CD8-positive, alpha-beta memory T cell (primary cell): Measurements from ENCODE around the gene CACNA1B. TPM values are rescaled to one million over a fixed set of nuclear protein-coding genes. Genes with fewer than 3 reads are reported as not detected.

Experiments
- CTCF ChIA-PET: fragments of 350-600 bp; sonication (Branson Sonifier 250); formaldehyde crosslinking; loops from one replicate; lab custom pipeline; 2021; ENCODE audit warnings: antibody characterized with exemption; lab: Charles Lee
- POLR2A ChIA-PET: fragments of 350-600 bp; sonication (Branson Sonifier 250); formaldehyde crosslinking; loops from one replicate; lab custom pipeline; 2021; ENCODE audit warnings: antibody characterized with exemption; lab: Charles Lee
- DNase-seq, 5 donors: peaks; one replicate each; pipeline versions ENCODE4 v3.0.0 to v3.0.0-alpha.2; 2020 to 2022; ENCODE audit warnings: mixed read lengths in 1 of 5
- H3K27ac ChIP-seq: one replicate; pipeline ENCODE4 v1.7.0; 2013; ENCODE audit warnings: low read depth, mild to moderate bottlenecking, low read length, moderate library complexity
- H3K27me3 ChIP-seq: 2 replicates; pipeline ENCODE4 v1.7.0; 2013; ENCODE audit warnings: low read length, mild to moderate bottlenecking; ENCODE audit not compliant: insufficient read depth, poor library complexity, severe bottlenecking
- H3K36me3 ChIP-seq: 2 replicates; pipeline ENCODE4 v1.7.0; 2013; ENCODE audit warnings: mild to moderate bottlenecking, low read length, moderate library complexity; ENCODE audit not compliant: insufficient read depth
- H3K4me1 ChIP-seq: 2 replicates; pipeline ENCODE4 v1.7.0; 2013; ENCODE audit warnings: mild to moderate bottlenecking, low read length, moderate library complexity; ENCODE audit not compliant: insufficient read depth
- H3K4me3 ChIP-seq: 2 replicates; pipeline ENCODE4 v1.7.0; 2013; ENCODE audit warnings: mild to moderate bottlenecking, low read length
- H3K9me3 ChIP-seq: 2 replicates; pipeline ENCODE4 v1.7.0; 2013; ENCODE audit warnings: mild to moderate bottlenecking, low read length
- H3K27ac Mint-ChIP-seq, 8 donors: one replicate each; pipeline ENCODE4 v1.8.0; 2020 to 2021; ENCODE audit warnings: mixed read lengths in 8 of 8, mild to moderate bottlenecking in 6 of 8, inconsistent platforms in 3 of 8, moderate library complexity in 3 of 8
- H3K27me3 Mint-ChIP-seq, 2 donors: one replicate each; pipeline ENCODE4 v1.8.0; 2020 to 2021; ENCODE audit warnings: mixed read lengths in 2 of 2, mild to moderate bottlenecking in 1 of 2, moderate library complexity in 1 of 2
- H3K36me3 Mint-ChIP-seq, 3 donors: one replicate each; pipeline ENCODE4 v1.8.0; 2020 to 2021; ENCODE audit warnings: mixed read lengths in 3 of 3, inconsistent platforms in 1 of 3, mild to moderate bottlenecking in 1 of 3
- H3K4me1 Mint-ChIP-seq, 3 donors: one replicate each; pipeline ENCODE4 v1.8.0; 2020 to 2021; ENCODE audit warnings: mixed read lengths in 3 of 3, inconsistent platforms in 1 of 3, mild to moderate bottlenecking in 1 of 3
- H3K4me3 Mint-ChIP-seq, 7 donors: one replicate each; pipeline ENCODE4 v1.8.0; 2020 to 2021; ENCODE audit warnings: mixed read lengths in 7 of 7, mild to moderate bottlenecking in 6 of 7, moderate library complexity in 4 of 7, inconsistent platforms in 2 of 7
- H3K9me3 Mint-ChIP-seq, 5 donors: one replicate each; pipeline ENCODE4 v1.8.0; 2020 to 2022; ENCODE audit warnings: mixed read lengths in 5 of 5, mild to moderate bottlenecking in 3 of 5, moderate library complexity in 2 of 5, inconsistent platforms in 1 of 5
- polyA plus RNA-seq: library from polyadenylated mRNA; unstranded; fragments of 300-500 nt; fragmentation: Illumina TruSeq; gene quantifications from one replicate; pipeline ENCODE4 v1.2.3, GENCODE V29; 2021
- total RNA-seq, 2 experiments: library from RNA; stranded (reverse); gene quantifications; one replicate each; pipeline ENCODE4 v1.2.3, GENCODE V29; 2021

Gene CACNA1B
- total and polyA plus RNA-seq, 3 experiments from 2014 or later = not detected

- CTCF ChIA-PET = no interaction called here
- no peak overlapping the region for H3K27ac ChIP-seq
- Mint-ChIP-seq H3K27me3 (peaks cover 4% of the 10 kb centered on the region in 2 donors), H3K4me3 (no peak overlapping the region), H3K36me3 (no peaks in the 10 kb centered on the region), H3K27ac (no peak overlapping the region), H3K9me3 (no peaks in the 10 kb centered on the region), H3K4me1 (no peaks in the 10 kb centered on the region)
- no peaks in the 10 kb centered on the region for H3K9me3 ChIP-seq
- no peaks in the 10 kb centered on the region for H3K36me3 ChIP-seq
- no peaks in the 10 kb centered on the region for H3K4me1 ChIP-seq
- POLR2A ChIA-PET = no interaction called here
- no peak overlapping the region for H3K4me3 ChIP-seq
- DNase-seq = no peak
- H3K27me3 ChIP-seq = no peaks in the 10 kb centered on the region
Measured at GRCh38 chr9:138007566-138007917, 130.0 kb downstream of the CACNA1B start.

- CTCF ChIA-PET = no interaction called here
- DNase-seq = no peak
- Mint-ChIP-seq H3K4me1 (no peaks in the 10 kb centered on the region), H3K4me3 (no peak overlapping the region), H3K9me3 (no peaks in the 10 kb centered on the region), H3K36me3 (no peaks in the 10 kb centered on the region), H3K27me3 (peaks cover 3 to 4% of the 10 kb centered on the region in 2 donors), H3K27ac (no peak overlapping the region)
- Histone ChIP-seq H3K9me3 (no peaks in the 10 kb centered on the region), H3K27me3 (no peaks in the 10 kb centered on the region), H3K27ac (no peak overlapping the region), H3K36me3 (no peaks in the 10 kb centered on the region), H3K4me3 (no peak overlapping the region), H3K4me1 (no peaks in the 10 kb centered on the region)
- POLR2A ChIA-PET = no interaction called here
Measured at GRCh38 chr9:138007918-138008841, 130.6 kb downstream of the CACNA1B start.

GRCh38 chr9:138009016-138009802 is 131.6 kb downstream of the CACNA1B start:
- Histone ChIP-seq H3K27ac (no peak overlapping the region), H3K4me1 (no peaks in the 10 kb centered on the region), H3K4me3 (no peak overlapping the region), H3K9me3 (no peaks in the 10 kb centered on the region), H3K36me3 (no peaks in the 10 kb centered on the region), H3K27me3 (no peaks in the 10 kb centered on the region)
- DNase-seq = no peak
- ChIA-PET POLR2A (no interaction called here), CTCF (no interaction called here)
- no peak overlapping the region for H3K27ac Mint-ChIP-seq
- H3K27me3 Mint-ChIP-seq = no peaks in the 10 kb centered on the region
- no peaks in the 10 kb centered on the region for H3K9me3 Mint-ChIP-seq
- no peak overlapping the region for H3K4me3 Mint-ChIP-seq
- H3K4me1 Mint-ChIP-seq = no peaks in the 10 kb centered on the region
- H3K36me3 Mint-ChIP-seq = no peaks in the 10 kb centered on the region

GRCh38 chr9:138009803-138010690 is 132.5 kb downstream of the CACNA1B start:
- H3K27ac Mint-ChIP-seq = no peak overlapping the region
- Histone ChIP-seq H3K4me1 (no peaks in the 10 kb centered on the region), H3K4me3 (no peak overlapping the region), H3K36me3 (no peaks in the 10 kb centered on the region), H3K27me3 (no peaks in the 10 kb centered on the region), H3K9me3 (no peaks in the 10 kb centered on the region), H3K27ac (no peak overlapping the region)
- no peaks in the 10 kb centered on the region for H3K4me1 Mint-ChIP-seq
- POLR2A ChIA-PET = no interaction called here
- CTCF ChIA-PET = no interaction called here
- no peak for DNase-seq
- no peaks in the 10 kb centered on the region for H3K36me3 Mint-ChIP-seq
- H3K4me3 Mint-ChIP-seq = no peak overlapping the region
- H3K27me3 Mint-ChIP-seq = peaks cover 0 to 2% of the 10 kb centered on the region in 2 donors
- no peaks in the 10 kb centered on the region for H3K9me3 Mint-ChIP-seq

- ChIA-PET POLR2A (no interaction called here), CTCF (no interaction called here)
- no peaks in the 10 kb centered on the region for H3K36me3 ChIP-seq
- Mint-ChIP-seq H3K4me3 (no peak overlapping the region), H3K9me3 (no peaks in the 10 kb centered on the region), H3K4me1 (no peaks in the 10 kb centered on the region), H3K36me3 (no peaks in the 10 kb centered on the region), H3K27me3 (peaks cover 0 to 2% of the 10 kb centered on the region in 2 donors), H3K27ac (no peak overlapping the region)
- H3K4me1 ChIP-seq = no peaks in the 10 kb centered on the region
- H3K9me3 ChIP-seq = no peaks in the 10 kb centered on the region
- H3K27me3 ChIP-seq = no peaks in the 10 kb centered on the region
- H3K27ac ChIP-seq = no peak overlapping the region
- H3K4me3 ChIP-seq = no peak overlapping the region
- DNase-seq = no peak
Measured at GRCh38 chr9:138010861-138011260, 133.3 kb downstream of the CACNA1B start.

GRCh38 chr9:138011951-138012500 is 134.4 kb downstream of the CACNA1B start:
- H3K4me3 Mint-ChIP-seq = no peak overlapping the region
- no peaks in the 10 kb centered on the region for H3K9me3 ChIP-seq
- H3K27ac ChIP-seq = no peak overlapping the region
- H3K27me3 Mint-ChIP-seq = peaks cover 2% of the 10 kb centered on the region in 2 donors
- peak overlapping the region in 1 of 8 donors; percentile 81 for H3K27ac Mint-ChIP-seq
- no peak overlapping the region for H3K4me3 ChIP-seq
- ChIA-PET CTCF (no interaction called here), POLR2A (no interaction called here)
- no peaks in the 10 kb centered on the region for H3K36me3 ChIP-seq
- H3K4me1 Mint-ChIP-seq = no peaks in the 10 kb centered on the region
- no peak for DNase-seq
- H3K27me3 ChIP-seq = no peaks in the 10 kb centered on the region
- peaks cover 0 to 1% (median 0%) of the 10 kb centered on the region in 5 donors for H3K9me3 Mint-ChIP-seq
- no peaks in the 10 kb centered on the region for H3K36me3 Mint-ChIP-seq
- H3K4me1 ChIP-seq = no peaks in the 10 kb centered on the region

GRCh38 chr9:138013273-138013672 is 135.7 kb downstream of the CACNA1B start:
- H3K27ac ChIP-seq = no peak overlapping the region
- no peak overlapping the region for H3K4me3 Mint-ChIP-seq
- ChIA-PET CTCF (no interaction called here), POLR2A (no interaction called here)
- DNase-seq = no peak
- H3K4me1 ChIP-seq = no peaks in the 10 kb centered on the region
- no peak overlapping the region for H3K27ac Mint-ChIP-seq
- H3K27me3 Mint-ChIP-seq = peaks cover 2 to 6% of the 10 kb centered on the region in 2 donors
- H3K9me3 Mint-ChIP-seq = peaks cover 0 to 1% (median 0%) of the 10 kb centered on the region in 5 donors
- H3K4me1 Mint-ChIP-seq = no peaks in the 10 kb centered on the region
- H3K36me3 Mint-ChIP-seq = no peaks in the 10 kb centered on the region
- H3K4me3 ChIP-seq = no peak overlapping the region
- H3K9me3 ChIP-seq = no peaks in the 10 kb centered on the region
- no peaks in the 10 kb centered on the region for H3K36me3 ChIP-seq
- H3K27me3 ChIP-seq = no peaks in the 10 kb centered on the region
